Spinal cord (tissue), 10 donors: ENCODE results near the gene ANKRD35. TPM values are rescaled to one million over a fixed set of nuclear protein-coding genes. Genes with fewer than 3 reads are reported as not detected.
A peak's percentile ranks its signal among the peaks of the same experiment; 100 is the strongest.
"Not testable (repeated sequence)": the region's sequence is repeated elsewhere in the genome, so short reads cannot be mapped to it uniquely, and the experiment has no call there.

ENCODE experiments used
- DNase-seq, 6 donors: peaks; one replicate each; pipeline versions ENCODE4 v3.0.0 to v3.0.0-alpha.2; 2013 to 2015; ENCODE audit warnings: low spot score in 6 of 6, low read depth in 4 of 6
- H3K27ac ChIP-seq: one replicate; pipeline ENCODE4 v1.5.1; 2013; ENCODE audit warnings: low read depth, low read length, control low read depth
- H3K27me3 ChIP-seq: one replicate; pipeline ENCODE4 v1.6.1; 2013; ENCODE audit warnings: low read length; ENCODE audit not compliant: control insufficient read depth, insufficient read depth
- H3K36me3 ChIP-seq: one replicate; pipeline ENCODE4 v1.6.1; 2013; ENCODE audit warnings: low read length; ENCODE audit not compliant: control insufficient read depth, insufficient read depth
- H3K4me1 ChIP-seq: one replicate; pipeline ENCODE4 v1.6.1; 2013; ENCODE audit warnings: low read length; ENCODE audit not compliant: control insufficient read depth, insufficient read depth
- H3K4me3 ChIP-seq: one replicate; pipeline ENCODE4 v1.5.1; 2013; ENCODE audit warnings: low read depth, low read length, control low read depth
- H3K9me3 ChIP-seq: one replicate; pipeline ENCODE4 v1.6.1; 2013; ENCODE audit warnings: low read length; ENCODE audit not compliant: control insufficient read depth, insufficient read depth
- WGBS: methylation state at CpG from one replicate; pipeline ENCODE4 v1.1.5; 2013; ENCODE audit warnings: missing lambda C conversion rate; ENCODE audit not compliant: insufficient coverage; 5-methylcytosine and 5-hydroxymethylcytosine counted together
- long read RNA-seq, 4 donors: transcript quantifications; one replicate each; lab custom pipeline, GENCODE V29; 2026
- polyA plus RNA-seq, 2 donors: library from polyadenylated mRNA; unstranded; fragments of 120-200 nt; gene quantifications; one replicate each; pipeline ENCODE4 v1.2.1, GENCODE V29; 2013; ENCODE audit not compliant: insufficient read length in 2 of 2
- total RNA-seq, 2 donors: library from RNA; depleted of rRNA in 1 of 2; stranded (reverse); fragments of 120-200 nt in 1 of 2; fragments of >200 nt in 1 of 2; gene quantifications; one replicate each; pipeline versions ENCODE4 v1.2.3 to v1.2.4, GENCODE V29; 2013 to 2014
- donor health status: healthy.

The ANKRD35 gene, protein sequence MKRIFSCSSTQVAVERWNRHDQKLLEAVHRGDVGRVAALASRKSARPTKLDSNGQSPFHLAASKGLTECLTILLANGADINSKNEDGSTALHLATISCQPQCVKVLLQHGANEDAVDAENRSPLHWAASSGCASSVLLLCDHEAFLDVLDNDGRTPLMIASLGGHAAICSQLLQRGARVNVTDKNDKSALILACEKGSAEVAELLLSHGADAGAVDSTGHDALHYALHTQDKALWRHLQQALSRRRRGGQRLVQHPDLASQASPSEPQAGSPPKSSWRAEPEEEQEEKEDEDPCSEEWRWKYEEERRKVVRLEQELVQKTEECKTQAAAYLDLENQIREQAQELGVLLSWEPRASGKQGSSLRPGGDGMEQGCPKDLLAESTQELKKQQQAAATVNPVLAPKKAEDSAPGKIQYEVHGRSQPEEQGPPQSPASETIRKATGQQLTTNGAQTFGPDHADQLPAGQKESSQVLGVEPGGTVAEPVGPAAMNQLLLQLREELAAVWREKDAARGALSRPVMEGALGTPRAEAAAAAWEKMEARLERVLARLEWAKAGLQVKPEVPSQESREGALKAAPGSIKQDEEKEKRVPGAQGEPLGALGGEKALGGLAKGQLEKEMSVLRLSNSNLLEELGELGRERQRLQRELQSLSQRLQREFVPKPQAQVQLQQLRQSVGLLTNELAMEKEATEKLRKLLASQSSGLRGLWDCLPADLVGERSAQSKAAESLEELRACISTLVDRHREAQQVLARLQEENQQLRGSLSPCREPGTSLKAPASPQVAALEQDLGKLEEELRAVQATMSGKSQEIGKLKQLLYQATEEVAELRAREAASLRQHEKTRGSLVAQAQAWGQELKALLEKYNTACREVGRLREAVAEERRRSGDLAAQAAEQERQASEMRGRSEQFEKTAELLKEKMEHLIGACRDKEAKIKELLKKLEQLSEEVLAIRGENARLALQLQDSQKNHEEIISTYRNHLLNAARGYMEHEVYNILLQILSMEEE
- total RNA-seq (1 to 10 TPM; 3.7 to 4.6 TPM), polyA plus RNA-seq (10 to 100 TPM in 1 of 2 donors, 1 to 10 TPM in 1; 8.2 to 11.0 TPM)
- long read RNA-seq, donor 1, partial matches to known transcripts, result 15 of 15 reads
- long read RNA-seq, donor 1, other reads (novel, unspliced or antisense), result 0 of 15 reads
- long read RNA-seq, donor 2, partial matches to known transcripts, result 10 of 10 reads
- long read RNA-seq, donor 2, other reads (novel, unspliced or antisense), result 0 of 10 reads
- long read RNA-seq, donor 3, partial matches to known transcripts, result 6 of 6 reads
- long read RNA-seq, donor 3, other reads (novel, unspliced or antisense), result 0 of 6 reads
- long read RNA-seq, donor 4, partial matches to known transcripts, result 10 of 10 reads
- long read RNA-seq, donor 4, other reads (novel, unspliced or antisense), result 0 of 10 reads

DNA sequence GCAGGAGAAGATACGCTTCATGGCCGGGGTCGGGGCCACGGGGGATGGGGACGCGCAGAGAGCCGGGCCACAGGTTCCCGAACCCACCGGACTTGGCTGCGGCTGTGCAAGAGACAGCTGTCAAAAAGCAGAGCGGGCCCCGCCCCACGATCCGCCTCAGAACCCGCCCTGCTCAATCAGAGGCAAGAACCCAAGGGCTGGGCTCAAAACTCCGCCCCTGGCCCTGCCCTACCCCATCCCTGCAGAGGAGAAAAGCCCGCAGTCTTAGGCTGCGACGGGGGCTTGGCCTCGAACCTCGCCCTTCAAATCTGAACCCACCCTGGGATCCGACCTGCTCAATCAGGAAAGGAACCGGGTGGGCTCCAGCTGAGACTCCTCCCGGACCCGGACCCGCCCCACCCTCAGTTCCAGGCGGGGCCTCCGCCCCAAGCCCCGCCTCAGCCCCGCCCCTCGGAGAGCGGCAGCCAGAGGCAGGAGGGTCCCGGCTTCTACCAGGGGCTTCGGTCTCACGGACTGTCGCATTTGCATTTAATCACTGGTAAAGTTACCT lies at the start of gene ANKRD35:
TSS of gene ANKRD35 (minus strand) at position 129 of the 550 bp plus-strand sequence. CDS start at position 21, 108 bp downstream.
- DNase-seq, result peak in 4 of 6 donors; percentile 65 to 92 (median 80)
- Histone ChIP-seq H3K9me3 (no peaks in the 10 kb centered on the region), H3K4me3 (peak within 1 kb of the TSS; percentile 66), H3K36me3 (no peaks in the 10 kb centered on the region), H3K27me3 (peaks cover 11% of the 10 kb centered on the region), H3K27ac (no peak within 1 kb of the TSS), H3K4me1 (peaks cover 10% of the 10 kb centered on the region)
- WGBS, result under 1% methylated on average over 29 of the region's 36 CpGs

DNA sequence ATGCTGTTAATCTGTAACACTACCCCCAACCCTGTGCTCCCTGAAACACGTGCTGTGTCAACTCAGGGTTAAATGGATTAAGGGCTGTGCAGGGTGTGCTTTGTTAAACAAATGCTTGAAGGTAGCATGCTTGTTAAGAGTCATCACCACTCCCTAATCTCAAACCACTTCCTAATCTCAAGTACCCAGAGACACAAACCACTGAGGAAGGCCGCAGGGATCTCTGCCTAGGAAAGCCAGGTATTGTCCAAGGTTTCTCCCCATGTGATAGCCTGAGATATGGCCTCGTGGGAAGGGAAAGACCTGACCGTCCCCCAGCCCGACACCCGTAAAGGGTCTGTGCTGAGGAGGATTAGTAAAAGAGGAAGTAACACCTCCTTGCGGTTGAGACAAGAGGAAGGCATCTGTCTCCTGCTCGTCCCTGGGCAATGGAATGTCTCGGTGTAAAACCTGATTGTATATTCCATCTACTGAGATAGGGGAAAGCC lies 46.9 kb upstream of the ANKRD35 start:
- not testable (repeated sequence) for H3K27me3 ChIP-seq, H3K27ac ChIP-seq, H3K9me3 ChIP-seq, H3K4me3 ChIP-seq, DNase-seq
- WGBS, result 41% methylated on average over 3 of the region's 9 CpGs
- H3K4me1 ChIP-seq, result peaks cover 10% of the 10 kb centered on the region
- H3K36me3 ChIP-seq, result peaks cover 26% of the 10 kb centered on the region

DNA sequence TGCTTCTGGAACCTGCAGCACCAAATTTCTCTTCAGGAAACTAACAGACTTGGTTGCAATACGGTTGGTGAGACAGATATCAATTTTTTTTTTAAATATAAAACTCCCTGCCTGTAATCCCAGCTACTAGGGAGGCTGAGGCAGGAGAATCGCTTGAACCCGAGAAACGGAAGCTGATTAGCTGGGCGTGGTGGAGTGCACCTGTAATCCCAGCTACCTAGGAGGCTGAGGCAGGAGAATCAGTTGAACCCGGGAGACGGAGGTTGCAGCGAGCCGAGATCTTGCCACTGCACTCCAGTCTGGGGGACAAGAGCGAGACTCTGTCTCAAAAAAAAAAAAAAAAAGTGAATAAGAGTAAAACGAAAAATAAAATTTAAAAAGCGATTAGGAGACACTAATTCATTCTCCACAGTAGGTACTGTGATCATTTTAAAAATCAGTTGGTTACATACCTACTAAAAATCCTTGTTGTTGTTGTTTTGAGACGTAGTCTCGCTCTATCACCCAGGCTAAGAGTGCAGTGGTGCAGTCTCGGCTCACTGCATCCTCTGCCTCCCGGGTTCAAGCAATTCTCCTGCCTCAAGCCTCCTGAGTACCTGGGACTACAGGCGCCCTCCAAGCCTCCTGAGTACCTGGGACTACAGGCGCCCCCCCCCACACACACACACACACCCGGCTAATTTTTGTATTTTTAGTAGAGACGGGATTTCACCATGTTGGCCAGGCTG lies 42.4 kb upstream of the ANKRD35 start:
- WGBS, result 29% methylated on average over 5 of the region's 20 CpGs
- peak overlapping the region; percentile 98 for H3K27ac ChIP-seq
- H3K27me3 ChIP-seq, result no peaks in the 10 kb centered on the region
- peaks cover 7% of the 10 kb centered on the region for H3K36me3 ChIP-seq
- H3K4me1 ChIP-seq, result peaks cover 10% of the 10 kb centered on the region
- H3K4me3 ChIP-seq, result peak overlapping the region; percentile 80
- DNase-seq, result no peak
- H3K9me3 ChIP-seq, result no peaks in the 10 kb centered on the region

DNA sequence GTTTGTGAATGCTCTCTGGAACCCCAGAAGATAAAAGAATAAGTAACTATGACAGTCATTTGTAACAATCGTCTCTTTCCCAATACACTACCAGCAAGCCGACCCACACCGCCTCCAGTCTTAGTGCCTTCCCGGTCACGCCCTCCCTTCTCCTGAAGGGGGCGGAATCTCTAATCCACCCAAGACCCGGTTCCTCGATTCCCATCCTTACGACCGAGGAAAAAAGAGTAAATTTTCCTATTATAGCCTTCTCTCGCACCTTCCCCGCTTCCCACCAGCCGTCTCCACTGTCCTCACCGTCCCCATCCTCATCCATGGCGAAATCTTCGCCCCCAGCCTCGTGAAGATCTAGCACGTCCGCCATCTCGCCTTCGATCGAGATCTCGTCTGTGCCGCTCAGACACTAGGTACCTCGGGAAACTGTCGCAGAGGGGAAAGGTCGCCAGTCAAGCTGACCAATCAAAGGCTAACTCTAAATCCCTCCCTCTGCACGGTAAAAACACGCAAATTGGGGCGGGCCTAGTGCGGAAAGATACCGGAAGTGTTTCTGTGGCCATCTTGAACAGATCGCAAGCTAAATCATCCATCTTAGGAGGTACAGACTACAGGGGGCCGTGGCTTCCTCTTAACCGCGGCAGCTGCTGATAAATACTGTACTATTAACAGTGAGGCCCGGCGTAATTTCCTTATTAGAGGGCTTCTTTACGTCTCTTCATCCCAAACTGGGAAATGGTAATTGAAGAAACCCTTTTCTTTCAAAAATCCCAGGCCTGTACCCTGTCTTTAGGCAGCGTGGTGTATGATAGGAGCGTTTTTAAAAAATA lies 41.6 kb upstream of the ANKRD35 start, which contains the start of gene RBM8A:
TSS of gene RBM8A (minus strand) at position 422 of the 824 bp plus-strand sequence. CDS start at position 364, 58 bp downstream.
- WGBS, result 0% methylated on average over 31 of the region's 41 CpGs
- Histone ChIP-seq H3K27ac (peak within 1 kb of the TSS; percentile 98), H3K4me3 (peak within 1 kb of the TSS; percentile 80), H3K4me1 (peaks cover 10% of the 10 kb centered on the region), H3K36me3 (peaks cover 7% of the 10 kb centered on the region), H3K9me3 (no peaks in the 10 kb centered on the region), H3K27me3 (no peaks in the 10 kb centered on the region)
- DNase-seq, result peak; percentile 96 to 100 (median 98)

DNA sequence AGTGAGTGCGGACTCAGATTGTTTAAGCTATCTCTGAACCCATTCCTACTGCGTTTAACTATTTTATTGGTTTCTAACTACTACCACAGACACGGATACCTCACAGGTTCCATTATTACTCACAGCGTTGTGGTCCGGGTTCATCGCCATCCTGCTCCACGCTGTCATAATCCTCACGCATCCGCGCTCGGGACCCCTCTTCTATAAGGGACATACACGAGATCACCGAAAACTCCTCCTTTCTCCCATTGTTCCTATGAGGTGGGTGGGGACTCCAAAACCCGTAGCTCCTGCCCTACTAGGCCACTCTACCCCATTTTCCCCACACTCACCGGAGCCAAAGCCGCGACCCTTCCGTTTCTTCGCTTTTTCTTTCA lies 41.0 kb upstream of the ANKRD35 start:
- Histone ChIP-seq H3K4me3 (peak overlapping the region; percentile 80), H3K27ac (peak overlapping the region; percentile 98), H3K9me3 (no peaks in the 10 kb centered on the region), H3K27me3 (no peaks in the 10 kb centered on the region), H3K4me1 (peaks cover 10% of the 10 kb centered on the region), H3K36me3 (peaks cover 4% of the 10 kb centered on the region)
- DNase-seq, result no peak
- WGBS, result 7% methylated on average over 8 of the region's 19 CpGs

DNA sequence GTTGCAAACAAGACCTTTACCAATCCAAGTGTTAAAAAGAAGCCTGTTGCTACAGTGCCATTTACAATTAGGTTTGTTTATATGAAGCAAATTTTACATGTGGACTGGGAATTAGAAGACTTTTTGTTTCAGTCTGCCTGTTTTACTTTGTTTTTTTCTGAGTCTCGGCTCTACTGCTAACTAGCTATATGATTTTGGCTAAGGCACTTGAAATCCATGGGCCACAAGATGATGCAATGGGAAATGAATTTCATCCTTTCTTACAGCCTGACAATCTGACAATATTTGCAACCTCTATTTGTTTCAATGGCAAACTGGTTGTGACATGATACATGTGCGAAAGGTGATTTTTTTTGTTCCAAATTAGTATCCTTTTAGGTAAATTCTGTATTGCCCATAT lies 36.6 kb upstream of the ANKRD35 start:
- no peak for DNase-seq
- H3K9me3 ChIP-seq, result no peaks in the 10 kb centered on the region
- no peaks in the 10 kb centered on the region for H3K36me3 ChIP-seq
- no peak overlapping the region for H3K27ac ChIP-seq
- H3K27me3 ChIP-seq, result no peaks in the 10 kb centered on the region
- peaks cover 21% of the 10 kb centered on the region for H3K4me1 ChIP-seq
- no CpG with 5 or more reads among the region's 2 CpGs for whole genome bisulfite sequencing
- no peak overlapping the region for H3K4me3 ChIP-seq

DNA sequence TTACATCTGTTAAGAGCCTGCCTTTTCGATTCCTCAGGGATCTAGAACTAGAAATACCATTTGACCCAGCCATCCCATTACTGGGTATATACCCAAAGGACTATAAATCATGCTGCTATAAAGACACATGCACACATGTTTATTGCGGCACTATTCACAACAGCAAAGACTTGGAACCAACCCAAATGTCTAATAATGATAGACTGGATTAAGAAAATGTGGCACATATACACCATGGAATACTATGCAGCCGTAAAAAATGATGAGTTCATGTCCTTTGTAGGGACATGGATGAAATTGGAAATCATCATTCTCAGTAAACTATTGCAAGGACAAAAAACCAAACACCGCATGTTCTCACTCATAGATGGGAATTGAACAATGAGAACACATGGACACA lies 34.6 kb upstream of the ANKRD35 start:
- not testable (repeated sequence) for DNase-seq, H3K36me3 ChIP-seq, H3K4me3 ChIP-seq, H3K27ac ChIP-seq, H3K9me3 ChIP-seq, H3K27me3 ChIP-seq
- H3K4me1 ChIP-seq, result peaks cover 21% of the 10 kb centered on the region
- no CpG with 5 or more reads among the region's 4 CpGs for WGBS
